GM20431 (cell line): ENCODE results near the gene SLC25A20.
"Not testable (repeated sequence)": the region's sequence is repeated elsewhere in the genome, so short reads cannot be mapped to it uniquely, and the experiment has no call there.

ENCODE experiments used
- in situ Hi-C: fragments of 300-500 bp; cut with MseI, MboI; formaldehyde crosslinking; loops from one replicate; pipeline ENCODE4 v1.15.0; 2020; ENCODE audit warnings: low sequenced_read_pairs; ENCODE audit not compliant: unreplicated experiment

SLC25A20 gene

GRCh38 chr3:48848816-48849515, 49.7 kb downstream of the SLC25A20 start:
- in situ Hi-C loops: no loop called here

GRCh38 chr3:48847504-48848423, 50.9 kb downstream of the SLC25A20 start, which contains the start of gene PRKAR2A:
PRKAR2A (minus strand) TSS chr3:48847874; CDS start chr3:48847596, 278 bp downstream.
- in situ Hi-C loops: no loop called here

GRCh38 chr3:48847053-48847503, 51.6 kb downstream of the SLC25A20 start:
- in situ Hi-C loops: no loop called here

- in situ Hi-C loops: no loop called here
Measured at GRCh38 chr3:48845170-48845569, 53.5 kb downstream of the SLC25A20 start.

GRCh38 chr3:48837163-48837562, 61.5 kb downstream of the SLC25A20 start:
- in situ Hi-C loops: no loop called here

GRCh38 chr3:48835650-48836366, 62.9 kb downstream of the SLC25A20 start:
- in situ Hi-C loops: no loop called here

- in situ Hi-C loops: no loop called here
Measured at GRCh38 chr3:48832684-48833083, 66.0 kb downstream of the SLC25A20 start.

- in situ Hi-C loops: no loop called here
Measured at GRCh38 chr3:48830715-48831114, 68.0 kb downstream of the SLC25A20 start.

GRCh38 chr3:48829525-48829924, 69.2 kb downstream of the SLC25A20 start:
- in situ Hi-C loops: not testable (repeated sequence)

- in situ Hi-C loops: not testable (repeated sequence)
Measured at GRCh38 chr3:48827874-48828273, 70.8 kb downstream of the SLC25A20 start.

GRCh38 chr3:48826451-48826850, 72.2 kb downstream of the SLC25A20 start:
- in situ Hi-C loops: no loop called here

GRCh38 chr3:48820612-48821324, 77.9 kb downstream of the SLC25A20 start:
- in situ Hi-C loops: no loop called here

- in situ Hi-C loops: no loop called here
Measured at GRCh38 chr3:48819234-48820221, 79.2 kb downstream of the SLC25A20 start.

GRCh38 chr3:48811524-48811923, 87.2 kb downstream of the SLC25A20 start:
- in situ Hi-C loops: no loop called here
